HG03196 (cell line): ENCODE data around the gene HOXD9.

ENCODE experiments used
- ATAC-seq: cut with Tn5 transposase; IDR thresholded peaks from one replicate; pipeline ENCODE4 v1.9.1; 2021; ENCODE audit not compliant: unreplicated experiment

Gene HOXD9

DNA sequence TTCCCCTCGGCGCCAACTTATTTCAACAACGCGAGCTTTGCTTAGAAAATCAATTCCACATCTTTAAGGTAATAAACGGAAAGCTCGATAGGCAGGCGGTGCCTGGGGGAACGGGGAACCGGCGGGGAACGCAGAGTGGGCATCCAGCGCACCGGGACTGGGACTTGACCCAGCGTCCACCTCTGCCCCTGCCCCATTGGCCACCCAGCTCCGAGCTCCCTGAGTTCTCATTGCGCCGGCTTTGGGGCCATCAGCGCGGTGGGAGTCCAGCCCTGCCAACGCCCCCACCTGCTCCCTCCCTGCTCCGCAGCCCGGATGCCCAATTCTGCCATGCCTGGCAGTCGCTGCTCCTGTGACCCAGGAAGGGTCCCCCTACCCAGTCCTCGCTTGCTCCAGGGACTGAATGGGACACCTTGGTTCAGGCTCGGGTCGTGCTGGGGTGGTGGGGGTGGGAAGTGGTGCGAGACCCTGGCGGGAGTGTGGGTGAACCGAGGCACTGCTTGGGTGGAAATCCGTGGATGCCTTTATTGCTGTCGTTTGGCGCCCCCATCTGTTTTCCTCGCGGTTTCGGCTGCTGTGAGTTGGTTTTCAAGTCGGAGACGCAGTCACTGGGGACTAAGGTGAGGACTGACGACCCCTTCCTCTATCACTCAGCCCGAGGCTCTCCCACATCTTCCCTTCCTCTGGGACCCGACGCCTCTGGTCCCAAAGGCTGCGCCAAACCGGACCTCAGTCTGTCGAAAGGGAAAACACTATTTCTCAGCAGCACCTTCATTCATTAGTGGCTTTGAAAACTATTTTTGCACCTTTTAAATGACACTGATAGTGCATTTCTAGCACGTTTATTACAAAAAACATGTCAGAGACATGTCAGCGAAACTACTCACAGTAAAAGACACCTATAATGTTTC, 36.4 kb upstream of the HOXD9 start:
- ATAC-seq: no peak

DNA sequence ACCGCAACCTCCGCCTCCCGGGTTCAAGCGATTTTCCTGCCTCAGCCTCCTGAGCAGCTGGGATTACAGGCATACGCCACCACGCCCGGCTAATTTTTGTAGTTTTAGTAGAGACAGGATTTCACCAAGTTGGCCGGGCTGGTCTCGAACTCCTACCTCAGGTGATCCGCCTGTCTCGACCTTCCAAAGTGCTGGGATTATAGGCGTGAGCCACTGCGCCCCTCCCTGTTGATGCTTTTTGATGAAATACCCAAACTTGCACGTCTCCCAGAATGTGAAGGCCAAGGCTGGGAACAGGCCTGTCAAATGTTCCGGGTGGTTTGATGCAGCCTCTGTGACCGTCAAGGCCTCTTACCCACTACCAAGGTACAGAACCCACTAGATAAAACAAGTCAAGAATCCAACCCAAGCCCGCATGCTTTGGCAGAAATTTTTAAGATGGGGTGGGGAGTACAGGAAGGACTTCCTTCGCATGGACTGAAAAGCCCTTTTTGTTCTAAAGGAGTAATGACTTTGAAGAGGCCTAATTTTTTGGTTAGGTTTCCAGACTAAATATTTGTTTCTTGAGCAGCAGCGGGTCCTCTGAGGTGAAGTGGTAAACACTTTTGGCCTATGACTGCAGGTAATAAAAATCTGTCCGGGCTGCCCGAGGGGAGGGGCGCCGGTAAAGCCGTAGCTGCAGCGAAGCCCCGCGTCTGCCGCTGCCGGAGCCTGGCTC, 35.0 kb upstream of the HOXD9 start:
- no peak for ATAC-seq

DNA sequence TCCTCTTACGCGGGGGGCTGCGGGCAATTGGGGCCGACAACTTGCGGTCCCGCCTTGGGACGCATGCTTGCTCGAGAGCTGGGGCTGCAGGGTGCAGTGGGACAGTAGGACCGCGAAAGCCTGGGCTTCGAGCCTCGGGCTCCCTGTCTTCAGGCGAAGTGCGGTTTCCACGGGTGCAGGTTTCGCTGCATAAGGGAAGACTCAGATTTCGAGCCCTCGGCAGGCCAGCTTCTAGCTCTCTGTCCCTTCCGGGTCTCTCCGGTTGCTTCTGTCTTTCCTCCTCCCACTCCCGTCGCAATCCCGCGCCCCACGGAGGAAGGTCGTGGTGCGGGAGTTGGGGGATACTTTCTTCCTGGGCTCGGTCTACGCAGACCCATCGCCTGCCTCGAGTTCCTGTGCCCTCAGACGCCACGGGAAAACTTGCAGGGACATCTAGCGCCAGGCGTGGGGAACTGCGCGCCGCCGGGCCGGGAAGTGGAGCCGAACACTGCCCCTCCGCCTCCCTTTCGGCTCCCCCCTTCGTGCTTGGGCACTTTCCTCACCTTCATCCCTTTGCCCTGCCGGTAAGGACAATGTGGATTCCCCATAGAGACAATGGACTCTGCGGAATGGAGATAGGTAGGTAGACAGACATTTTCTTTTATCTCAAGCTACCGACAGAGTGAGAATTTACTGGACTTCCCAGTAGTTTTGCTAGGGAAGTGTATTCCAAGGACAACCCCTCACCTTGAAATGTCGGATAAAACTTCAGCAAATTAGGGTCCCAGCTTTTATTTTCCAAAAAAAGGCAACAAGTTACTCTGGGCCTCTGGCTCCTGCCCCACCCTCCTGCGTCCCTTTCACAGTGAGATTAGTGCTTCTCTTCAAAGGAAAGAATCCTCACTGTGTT, 34.2 kb upstream of the HOXD9 start:
- ATAC-seq: no peak

GRCh38 chr2:176088937-176089842, 33.3 kb upstream of the HOXD9 start:
- ATAC-seq: no peak

DNA sequence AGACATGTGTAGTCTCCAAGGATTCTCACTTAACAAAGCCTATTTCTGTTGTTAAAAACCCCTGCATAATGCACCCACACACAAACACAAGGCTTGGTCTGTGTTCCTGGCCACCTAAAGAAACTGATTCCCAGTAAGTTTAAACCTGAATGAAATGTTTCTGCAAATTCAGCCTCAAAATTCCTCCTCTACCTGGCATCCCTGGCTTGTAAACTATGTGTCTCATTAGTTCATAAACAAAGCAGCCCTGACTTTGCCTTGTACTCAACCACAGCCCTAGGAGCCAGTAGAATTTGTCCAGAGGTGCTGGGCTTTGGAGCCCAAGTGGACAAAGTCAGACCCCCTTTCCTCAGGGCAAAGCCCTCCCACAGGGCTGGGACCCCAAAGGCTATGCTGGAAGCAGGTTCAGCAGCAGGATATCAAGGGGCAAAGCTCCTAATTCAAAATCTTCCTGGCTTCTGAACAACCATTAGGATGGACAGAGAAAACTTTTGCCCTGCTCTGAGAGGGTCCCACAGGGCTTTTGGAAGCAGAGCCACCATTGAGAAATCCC, 32.6 kb upstream of the HOXD9 start:
- ATAC-seq: no peak

DNA sequence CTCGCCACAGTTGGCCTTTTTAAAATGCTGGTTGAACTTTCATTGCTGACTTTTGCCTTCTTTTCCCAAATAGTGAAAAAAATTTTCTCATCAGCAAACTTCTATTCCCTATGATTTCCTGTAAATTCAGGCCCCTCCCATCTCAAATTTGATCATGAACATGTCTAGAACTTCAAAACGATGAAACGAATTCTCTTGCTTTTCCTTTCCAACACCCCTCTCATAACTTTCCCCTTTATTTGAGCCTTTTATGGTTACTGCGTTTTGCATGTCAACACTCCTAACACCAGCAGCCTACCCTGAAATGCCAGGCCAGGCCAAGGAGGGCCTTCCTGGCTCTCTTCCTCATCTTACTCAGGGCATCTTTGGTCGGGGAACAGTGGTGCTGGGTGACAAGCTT, 31.7 kb upstream of the HOXD9 start:
- no peak for ATAC-seq

- no peak for ATAC-seq
Measured at GRCh38 chr2:176091329-176092258, 30.9 kb upstream of the HOXD9 start.

GRCh38 chr2:176092270-176093144, 30.0 kb upstream of the HOXD9 start, which contains the start of gene HOXD13:
TSS of gene HOXD13 (plus strand) at chr2:176092721. CDS start at chr2:176092891, 170 bp downstream.
- no peak for ATAC-seq

DNA sequence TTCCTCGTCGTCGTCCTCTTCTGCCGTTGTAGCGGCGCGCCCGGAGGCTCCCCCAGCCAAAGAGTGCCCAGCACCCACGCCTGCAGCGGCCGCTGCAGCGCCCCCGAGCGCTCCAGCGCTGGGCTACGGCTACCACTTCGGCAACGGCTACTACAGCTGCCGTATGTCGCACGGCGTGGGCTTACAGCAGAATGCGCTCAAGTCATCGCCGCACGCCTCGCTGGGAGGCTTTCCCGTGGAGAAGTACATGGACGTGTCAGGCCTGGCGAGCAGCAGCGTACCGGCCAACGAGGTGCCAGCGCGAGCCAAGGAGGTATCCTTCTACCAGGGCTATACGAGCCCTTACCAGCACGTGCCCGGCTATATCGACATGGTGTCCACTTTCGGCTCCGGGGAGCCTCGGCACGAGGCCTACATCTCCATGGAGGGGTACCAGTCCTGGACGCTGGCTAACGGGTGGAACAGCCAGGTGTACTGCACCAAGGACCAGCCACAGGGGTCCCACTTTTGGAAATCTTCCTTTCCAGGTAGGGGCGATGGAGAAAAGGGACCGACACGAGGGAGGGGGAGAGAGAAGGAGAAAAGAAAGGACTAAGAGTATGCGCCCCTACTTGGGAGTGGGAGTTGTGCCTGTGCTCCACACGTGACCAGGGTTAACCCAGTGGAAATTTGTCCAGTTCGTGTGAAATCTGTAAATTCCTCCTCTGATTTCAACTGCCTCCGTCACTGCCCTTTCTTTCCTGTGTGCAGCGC, 29.2 kb upstream of the HOXD9 start:
- no peak for ATAC-seq

DNA sequence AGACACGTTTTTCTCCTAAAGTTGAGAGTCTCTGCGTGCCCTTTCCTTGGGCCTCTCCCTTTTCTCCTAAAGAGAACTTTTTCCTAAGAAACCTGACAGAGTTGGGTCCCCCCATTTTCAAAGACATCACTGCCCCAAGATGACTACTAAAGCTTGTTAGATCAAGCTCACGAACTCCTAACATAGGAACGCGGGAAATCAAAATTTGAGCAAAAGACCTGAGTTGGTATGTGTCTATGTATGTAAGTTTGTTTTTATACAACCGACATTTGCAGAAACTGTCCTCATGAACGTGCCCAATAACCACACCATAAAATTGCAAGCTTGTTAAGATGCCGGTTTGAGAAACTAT, 28.6 kb upstream of the HOXD9 start:
- no peak for ATAC-seq

DNA sequence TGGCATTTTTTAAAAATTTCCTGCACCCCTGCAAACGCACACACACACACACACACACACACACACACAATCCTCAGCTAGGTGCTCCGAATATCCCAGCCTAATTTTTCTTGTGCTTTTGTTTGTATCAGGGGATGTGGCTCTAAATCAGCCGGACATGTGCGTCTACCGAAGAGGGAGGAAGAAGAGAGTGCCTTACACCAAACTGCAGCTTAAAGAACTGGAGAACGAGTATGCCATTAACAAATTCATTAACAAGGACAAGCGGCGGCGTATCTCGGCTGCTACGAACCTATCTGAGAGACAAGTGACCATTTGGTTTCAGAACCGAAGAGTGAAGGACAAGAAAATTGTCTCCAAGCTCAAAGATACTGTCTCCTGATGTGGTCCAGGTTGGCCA, 28.2 kb upstream of the HOXD9 start:
- no peak for ATAC-seq

DNA sequence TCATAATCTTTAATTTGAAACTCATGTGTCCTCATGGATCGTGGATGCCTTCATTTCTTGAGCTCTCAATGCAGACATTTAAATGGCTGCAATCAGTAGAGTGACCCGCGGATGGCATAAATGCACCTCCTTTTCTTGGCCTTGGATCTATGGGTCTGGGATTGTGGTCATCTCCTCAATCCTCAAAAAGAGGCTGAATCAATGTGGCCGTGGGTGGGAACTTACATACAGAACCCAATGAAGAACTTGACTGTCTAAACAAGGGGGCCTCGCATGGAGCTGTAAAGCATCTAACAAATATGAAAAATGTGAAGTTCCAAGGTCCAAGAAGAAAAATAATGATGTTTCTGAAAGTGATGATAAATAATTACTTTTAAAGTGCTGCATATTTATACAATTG, 27.1 kb upstream of the HOXD9 start:
- ATAC-seq: no peak

- no peak for ATAC-seq
Measured at GRCh38 chr2:176096243-176096985, 26.1 kb upstream of the HOXD9 start.

GRCh38 chr2:176096986-176097819, 25.3 kb upstream of the HOXD9 start:
- peak; percentile 91 for ATAC-seq

DNA sequence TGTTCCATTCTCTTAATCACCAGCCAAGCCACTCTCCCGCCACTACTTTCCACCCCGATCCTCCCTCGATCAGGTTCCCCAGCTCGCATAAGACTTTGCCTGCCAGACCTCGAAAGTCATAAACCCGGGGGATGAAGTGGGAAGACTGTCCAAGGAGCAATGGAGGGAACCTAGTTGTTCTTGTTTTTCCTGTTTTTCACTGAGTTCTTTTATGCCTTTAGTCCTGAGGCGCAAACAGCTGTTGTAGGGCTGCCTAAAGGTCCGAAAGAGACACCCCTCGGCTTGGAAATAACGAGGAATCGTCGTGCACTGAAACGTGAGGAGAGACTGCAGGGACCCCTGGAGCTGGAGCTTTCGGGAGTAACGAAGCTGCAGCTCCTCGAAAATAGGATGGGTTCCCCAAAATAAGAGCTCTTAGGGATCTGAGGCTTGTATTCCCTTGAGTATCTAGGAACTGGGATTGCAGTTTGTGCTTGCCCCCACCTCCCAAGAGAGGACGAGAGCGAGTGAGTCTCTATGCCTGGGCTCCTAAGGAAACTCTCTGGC, 24.6 kb upstream of the HOXD9 start:
- no peak for ATAC-seq
